K562 (cell line): ENCODE measurements around the gene MMP19. TPM values are rescaled to one million over a fixed set of nuclear protein-coding genes. Genes with fewer than 3 reads are reported as not detected.

Experiments used
- ATAC-seq: fragments of 200-7000 bp; cut with Tn5 transposase; 3 replicates; pipeline ENCODE4 v1.9.1; 2020; ENCODE audit warnings: moderate library complexity
- BruUV-seq: library from RNA; stranded (reverse); fragments of 400-500 nt; replicated peaks from 2 replicates; lab custom pipeline; 2021; lab: Mats Ljungman, UMichigan
- CTCF ChIA-PET: fragments of 300-600 bp; formaldehyde crosslinking; extraction: SDS; loops from one replicate; lab custom pipeline; 2021; ENCODE audit warnings: low intra/inter-chr PET ratio; lab: Yijun Ruan, JAX
- POLR2A ChIA-PET: fragments of 300-600, 350-650 bp; sonication (Branson Sonifier 250); formaldehyde crosslinking; extraction: SDS; loops from one replicate; lab custom pipeline; 2021; ENCODE audit warnings: antibody characterized with exemption, inconsistent platforms; lab: Yijun Ruan, JAX
- DNase-seq, 4 experiments: peaks; one replicate each; pipeline versions ENCODE4 v3.0.0 to v3.0.0-alpha.2; 2011 to 2018; ENCODE audit warnings: low spot score in 3 of 4, mixed read lengths in 3 of 4; ENCODE audit errors: extremely low read depth in 1 of 4
- FAIRE-seq: peaks from 2 replicates; lab custom pipeline; 2011; peaks lifted over from hg19 to GRCh38; lab: Jason Lieb, UNC
- H2AFZ ChIP-seq: 2 replicates; pipeline ENCODE4 v1.6.0; 2011; ENCODE audit warnings: low read depth, low read length, control low read depth, inconsistent platforms
- H3K27ac ChIP-seq: fragments of 200-600 bp; 3 replicates; pipeline ENCODE4 v1.8.0; 2011; ENCODE audit warnings: low read depth, mild to moderate bottlenecking, control low read depth, inconsistent platforms, low read length, moderate library complexity, mixed read lengths; ENCODE audit errors: extremely low read depth
- H3K27me3 ChIP-seq, 2 experiments: fragments of 300-600 bp in 1 of 2; 2 replicates in 1 of 2; 3 replicates in 1 of 2; pipeline versions ENCODE4 v1.6.0 to v1.8.0; 2011; ENCODE audit warnings: inconsistent platforms in 2 of 2, low read length in 2 of 2, mild to moderate bottlenecking in 1 of 2, mixed read lengths in 1 of 2, moderate library complexity in 1 of 2; ENCODE audit not compliant: control insufficient read depth in 2 of 2, insufficient read depth in 2 of 2
- H3K36me3 ChIP-seq: fragments of 300-600 bp; 3 replicates; pipeline ENCODE4 v1.8.0; 2011; ENCODE audit warnings: mild to moderate bottlenecking, low read length, inconsistent platforms; ENCODE audit not compliant: control insufficient read depth, insufficient read depth
- H3K4me1 ChIP-seq, 2 experiments: fragments of 200-600 bp in 1 of 2; replicated peaks in 1 of 2; 2 replicates in 1 of 2; 3 replicates in 1 of 2; pipeline versions ENCODE4 v1.5.1 to v1.8.0; 2011; ENCODE audit warnings: inconsistent platforms in 2 of 2, low read length in 2 of 2, mild to moderate bottlenecking in 1 of 2, mixed read lengths in 1 of 2, moderate library complexity in 1 of 2; ENCODE audit not compliant: control insufficient read depth in 2 of 2, insufficient read depth in 2 of 2
- H3K4me2 ChIP-seq: 2 replicates; pipeline ENCODE4 v1.6.1; 2011; ENCODE audit warnings: low read length, control low read depth, inconsistent platforms, mixed read lengths; ENCODE audit not compliant: insufficient read depth
- H3K4me3 ChIP-seq: fragments of 200-600 bp; sonication (generic), shearing (Covaris generic); 2 replicates; pipeline ENCODE4 v1.5.1; 2016; ENCODE audit warnings: control low read depth, inconsistent platforms
- H3K79me2 ChIP-seq: fragments of 200-600 bp; 3 replicates; pipeline ENCODE4 v1.8.0; 2011; ENCODE audit warnings: low read length, inconsistent platforms; ENCODE audit not compliant: control insufficient read depth, insufficient read depth
- H3K9ac ChIP-seq, 2 experiments: 2 replicates each; pipeline versions ENCODE4 v1.6.0 to v1.6.1; 2011; ENCODE audit warnings: low read depth in 2 of 2, low read length in 2 of 2, control low read depth in 1 of 2, inconsistent platforms in 1 of 2, mild to moderate bottlenecking in 1 of 2, mixed read lengths in 1 of 2; ENCODE audit not compliant: insufficient read depth in 1 of 2
- H3K9me1 ChIP-seq: one replicate; pipeline ENCODE4 v1.6.0; 2011; ENCODE audit warnings: inconsistent platforms, mild to moderate bottlenecking, low read length, moderate library complexity; ENCODE audit not compliant: control insufficient read depth, insufficient read depth
- H3K9me3 ChIP-seq: replicated peaks from 2 replicates; pipeline ENCODE4 v1.5.1; 2011; ENCODE audit warnings: low read depth, low read length, inconsistent platforms; ENCODE audit not compliant: control insufficient read depth, insufficient read depth
- H4K20me1 ChIP-seq: replicated peaks from 2 replicates; pipeline ENCODE4 v1.6.1; 2011; ENCODE audit warnings: low read length, inconsistent platforms, mixed read lengths; ENCODE audit not compliant: control insufficient read depth, insufficient read depth
- CTCFL ChIP-seq: IDR thresholded peaks from 2 replicates; pipeline ENCODE4 v1.6.1; 2011; ENCODE audit warnings: borderline replicate concordance, low read depth, mild to moderate bottlenecking, moderate library complexity, low read length; ENCODE audit not compliant: insufficient read depth, poor library complexity, severe bottlenecking
- HINFP ChIP-seq: fragments of 450-650 bp; conservative IDR thresholded peaks from 2 replicates; pipeline ENCODE4 v1.6.1; 2016; ENCODE audit warnings: missing genetic modification characterization, low read depth, mild to moderate bottlenecking, control low read depth, missing compliant biosample characterization
- NELFE ChIP-seq: IDR thresholded peaks from 2 replicates; pipeline ENCODE4 v1.6.1; 2011; ENCODE audit warnings: mild to moderate bottlenecking; ENCODE audit not compliant: insufficient read depth, insufficient read length
- RBM22 ChIP-seq: fragments of 200-400 bp; formaldehyde crosslinking; IDR thresholded peaks from 2 replicates; pipeline ENCODE4 v1.6.1; 2018; ENCODE audit warnings: low read length, low read depth; ENCODE audit not compliant: poor library complexity, severe bottlenecking
- ZBTB17 ChIP-seq: fragments of 450-650 bp; formaldehyde crosslinking; IDR thresholded peaks from 2 replicates; pipeline ENCODE4 v1.4.0; 2020; ENCODE audit warnings: mild to moderate bottlenecking
- ZBTB7A ChIP-seq: IDR thresholded peaks from 2 replicates; pipeline ENCODE4 v1.6.1; 2011; ENCODE audit warnings: low read depth, mild to moderate bottlenecking, low read length, moderate library complexity, borderline replicate concordance; ENCODE audit not compliant: control insufficient read depth
- WGBS: fragments of 100-300 bp; shearing (Covaris generic); methylation state at CpG from one replicate; pipeline ENCODE4 v1.1.6; 2016; ENCODE audit warnings: low coverage, mixed read lengths; ENCODE audit not compliant: insufficient coverage; ENCODE audit errors: missing lambda C conversion rate; 5-methylcytosine and 5-hydroxymethylcytosine counted together
- in situ Hi-C: fragments of 300-500 bp; cut with MboI; formaldehyde crosslinking; loops from 4 replicates; pipeline ENCODE4 v1.15.0; 2018; ENCODE audit warnings: inconsistent platforms, mixed read lengths
- intact Hi-C: fragments of 100-400 bp; cut with micrococcal nuclease; formaldehyde crosslinking; loops from 2 replicates; pipeline ENCODE4 v1.14.2; 2022
- polyA plus RNA-seq, 8 experiments: library from polyadenylated mRNA; depleted of rRNA in 4 of 8; stranded (reverse) in 5 of 8; unstranded in 3 of 8; fragments of >200 nt; fragmentation: Nextera tagmentation in 2 of 8; fragmentation: Illumina TruSeq in 1 of 8; extraction: Ambion mirVana in 2 of 8; extraction: Trizol in 1 of 8; gene quantifications; 2 replicates each; pipeline versions ENCODE4 v1.2.1 to v1.2.3, GENCODE V29; 2011 to 2014; ENCODE audit warnings: inconsistent platforms in 1 of 8, missing spikeins in 1 of 8
- total RNA-seq, 7 experiments: library from RNA; depleted of rRNA in 6 of 7; stranded (reverse); fragments of >200 nt in 6 of 7; fragmentation: Illumina TruSeq in 2 of 7; extraction: Trizol in 2 of 7; gene quantifications; 2 replicates each; pipeline versions ENCODE4 v1.2.1 to v1.2.3, GENCODE V29; 2011 to 2021; ENCODE audit warnings: low replicate concordance in 1 of 7
- TF ChIP-seq, protein P1 (sequence below): sonication (generic); formaldehyde crosslinking; IDR thresholded peaks from 2 replicates; pipeline ENCODE4 v1.8.0; 2022; ENCODE audit warnings: missing genetic modification reagents, mild to moderate bottlenecking, moderate library complexity, borderline replicate concordance

MMP19 gene
- total and polyA plus RNA-seq, 9 of the 15 experiments (the other 6 are each of a cell fraction or from before 2014, with no cell fraction given) = 0.14 to 1.6 (median 0.66) TPM

DNA sequence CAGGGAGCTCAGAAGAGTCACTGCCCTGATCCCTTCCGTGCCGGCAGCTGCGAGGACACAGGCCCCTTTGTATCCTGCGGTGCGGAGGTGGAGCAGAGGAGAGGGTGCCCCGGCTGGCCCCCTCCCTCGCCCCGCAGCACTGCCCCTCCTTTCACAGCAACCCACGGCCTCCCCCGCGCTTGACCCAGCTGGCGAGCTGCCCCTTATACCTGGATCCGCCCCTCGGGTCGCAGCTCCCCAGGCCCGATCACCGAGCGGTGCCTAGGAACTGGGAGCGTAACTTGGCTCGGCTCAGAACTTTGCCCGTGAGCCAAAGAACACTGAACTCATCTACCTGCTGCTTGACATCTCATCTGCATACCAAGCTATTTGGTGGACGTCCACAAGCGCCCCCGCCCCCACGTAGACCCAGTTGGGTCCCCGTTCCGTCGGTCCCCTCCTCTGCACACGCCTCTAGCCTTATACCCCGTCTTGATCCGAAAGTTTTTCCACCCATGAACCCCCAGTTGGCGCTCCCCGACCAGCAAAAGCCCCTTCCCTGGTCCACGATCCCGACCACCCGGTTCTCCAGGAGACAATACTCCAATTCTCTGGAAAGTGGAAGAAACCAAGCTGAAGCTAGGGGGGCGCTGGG, 12.7 kb downstream of the MMP19 start (continued):
- TF ChIP-seq ZBTB17 (0 out of 2 replicates have a peak, but pooled peaks have one; percentile 64), NELFE (no peak)
- TF ChIP-seq, protein P1, sequence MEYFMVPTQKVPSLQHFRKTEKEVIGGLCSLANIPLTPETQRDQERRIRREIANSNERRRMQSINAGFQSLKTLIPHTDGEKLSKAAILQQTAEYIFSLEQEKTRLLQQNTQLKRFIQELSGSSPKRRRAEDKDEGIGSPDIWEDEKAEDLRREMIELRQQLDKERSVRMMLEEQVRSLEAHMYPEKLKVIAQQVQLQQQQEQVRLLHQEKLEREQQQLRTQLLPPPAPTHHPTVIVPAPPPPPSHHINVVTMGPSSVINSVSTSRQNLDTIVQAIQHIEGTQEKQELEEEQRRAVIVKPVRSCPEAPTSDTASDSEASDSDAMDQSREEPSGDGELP (CRISPR knock-in tag) = peak; percentile 74; the same call in 1 of the 2 replicates

- 62% methylated on average over 5 of the region's 5 CpGs for WGBS
- Histone ChIP-seq H3K9me3 (no peaks in the 10 kb centered on the region), H2AFZ (no peak overlapping the region), H3K4me1 (peaks cover 28 to 44% of the 10 kb centered on the region in 2 experiments; a peak in 4 of 5 replicates), H3K27ac (peak overlapping the region; percentile 75), H3K9me1 (no peaks in the 10 kb centered on the region), H3K4me3 (peak overlapping the region; percentile 78), H3K79me2 (peaks cover 61% of the 10 kb centered on the region), H3K9ac (peak overlapping the region; percentile 82 to 86; a peak in 3 of 4 replicates), H3K27me3 (no peaks in the 10 kb centered on the region), H4K20me1 (peaks cover 4% of the 10 kb centered on the region; the same call in 1 of the 2 replicates), H3K4me2 (peak overlapping the region; percentile 94), H3K36me3 (peaks cover 40% of the 10 kb centered on the region; the same call in 2 of the 3 replicates)
- TF ChIP-seq ZBTB7A (0 out of 2 replicates have a peak, but pooled peaks have one; percentile 23), CTCFL (no peak), HINFP (tag) (no peak), RBM22 (no peak)
- ATAC-seq (no peak), DNase-seq (no peak), FAIRE-seq (no peak)
- CTCF ChIA-PET = no interaction called here
- in situ Hi-C loops (no loop called here), intact Hi-C loops (loop anchor here (5.0 kb wide), 1 partner anchor 214 kb away; the partner anchor contains the start of gene RPS26)
- POLR2A ChIA-PET = interaction anchor here (1.1 to 8.3 kb wide), 5 partner anchors 9 to 97 kb away, joined by 3 to 64 read pairs (median 10); partner anchors contain the start of genes ORMDL2 and SARNP
- BruUV-seq = no TSS peak
These were observed 14.4 kb downstream of the MMP19 start for GRCh38 chr12:55828357-55828756.
